DOHH2 (cell line): ENCODE data around the gene PIP4K2A.

Source experiments
- H3F3A ChIP-seq: fragments of 200-600 bp; sonication (generic), shearing (Covaris generic); 2 replicates; pipeline ENCODE4 v1.6.0; 2016; ENCODE audit warnings: antibody characterized with exemption, mild to moderate bottlenecking; ENCODE audit not compliant: control insufficient read depth, insufficient read depth
- H3K27ac ChIP-seq: fragments of 200-600 bp; sonication (generic); 2 replicates; pipeline ENCODE4 v1.5.1; 2014; ENCODE audit warnings: low read depth, mild to moderate bottlenecking, low read length, moderate library complexity
- H3K27me3 ChIP-seq: fragments of 200-600 bp; sonication (generic); 2 replicates; pipeline ENCODE4 v1.6.1; 2014; ENCODE audit warnings: mild to moderate bottlenecking, low read length, mixed read lengths; ENCODE audit not compliant: control insufficient read depth
- H3K36me3 ChIP-seq: fragments of 200-600 bp; sonication (generic); 2 replicates; pipeline ENCODE4 v1.6.1; 2014; ENCODE audit warnings: mild to moderate bottlenecking, low read length, moderate library complexity, mixed read lengths; ENCODE audit not compliant: control insufficient read depth
- H3K4me1 ChIP-seq: fragments of 200-600 bp; sonication (generic); 2 replicates; pipeline ENCODE4 v1.6.1; 2014; ENCODE audit warnings: mild to moderate bottlenecking, low read length, mixed read lengths; ENCODE audit not compliant: control insufficient read depth
- H3K4me2 ChIP-seq: fragments of 200-600 bp; sonication (generic); 2 replicates; pipeline ENCODE4 v1.6.0; 2014; ENCODE audit warnings: mild to moderate bottlenecking, low read length, moderate library complexity
- H3K4me3 ChIP-seq: fragments of 200-600 bp; sonication (generic); 2 replicates; pipeline ENCODE4 v1.5.1; 2014; ENCODE audit warnings: mild to moderate bottlenecking, low read length, mixed read lengths
- H3K79me2 ChIP-seq: fragments of 200-600 bp; sonication (generic); 2 replicates; pipeline ENCODE4 v1.6.1; 2014; ENCODE audit warnings: mild to moderate bottlenecking, low read length, mixed read lengths; ENCODE audit not compliant: control insufficient read depth
- H3K9me2 ChIP-seq: fragments of 200-600 bp; sonication (generic); replicated peaks from 2 replicates; pipeline ENCODE4 v1.6.1; 2014; ENCODE audit warnings: mild to moderate bottlenecking, low read length, mixed read lengths; ENCODE audit not compliant: control insufficient read depth
- H3K9me3 ChIP-seq: fragments of 200-600 bp; sonication (generic); 2 replicates; pipeline ENCODE4 v1.6.1; 2014; ENCODE audit warnings: antibody characterized with exemption, low read length, mixed read lengths; ENCODE audit not compliant: control insufficient read depth, insufficient read depth
- H4K20me1 ChIP-seq: fragments of 200-600 bp; sonication (generic); 2 replicates; pipeline ENCODE4 v1.6.0; 2014; ENCODE audit warnings: low read depth, mild to moderate bottlenecking, antibody characterized with exemption, low read length, moderate library complexity; ENCODE audit not compliant: control insufficient read depth, insufficient read depth
- EZH2phosphoT487 ChIP-seq: fragments of 200-600 bp; sonication (generic); IDR thresholded peaks from 2 replicates; pipeline ENCODE4 v1.6.1; 2017; ENCODE audit warnings: borderline replicate concordance, mild to moderate bottlenecking, antibody characterized with exemption, low read length, moderate library complexity, mixed read lengths
- TF ChIP-seq, protein P1 (sequence below): fragments of 200-600 bp; sonication (generic); IDR thresholded peaks from one replicate; pipeline ENCODE4 v1.5.1; 2014; ENCODE audit warnings: antibody characterized with exemption, mild to moderate bottlenecking, low read depth, low read length; ENCODE audit not compliant: poor library complexity, severe bottlenecking

PIP4K2A gene

DNA sequence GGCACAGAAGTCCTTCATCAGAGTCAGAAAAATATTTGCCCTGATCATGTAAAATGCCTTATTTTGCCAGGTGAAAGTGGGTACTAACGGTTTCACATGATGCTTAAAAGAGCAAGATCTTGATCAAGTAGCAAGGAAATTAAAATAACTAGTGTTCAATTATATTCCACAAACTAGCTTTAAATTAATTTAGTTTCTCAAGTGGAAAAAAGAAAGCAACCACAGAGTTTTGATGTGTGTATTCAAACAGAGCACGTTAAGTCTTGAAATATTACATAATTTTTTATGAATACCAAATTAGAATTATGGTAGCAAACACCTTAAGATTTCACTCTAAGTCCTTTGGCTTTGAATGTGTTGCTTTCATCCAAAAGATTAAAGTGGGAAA, 47.3 kb downstream of the PIP4K2A start:
- H3K36me3 ChIP-seq: no peaks in the 10 kb centered on the region
- H3K9me3 ChIP-seq: no peaks in the 10 kb centered on the region
- H3K27me3 ChIP-seq: no peaks in the 10 kb centered on the region
- no peak overlapping the region for H3K27ac ChIP-seq
- no peaks in the 10 kb centered on the region for H3K9me2 ChIP-seq
- peaks cover 94% of the 10 kb centered on the region for H3K79me2 ChIP-seq
- H3F3A ChIP-seq: peaks cover 4% of the 10 kb centered on the region
- H4K20me1 ChIP-seq: peaks cover 21% of the 10 kb centered on the region; the same call in 1 of the 2 replicates
- TF ChIP-seq EZH2phosphoT487: no peak
- TF ChIP-seq, protein P1, sequence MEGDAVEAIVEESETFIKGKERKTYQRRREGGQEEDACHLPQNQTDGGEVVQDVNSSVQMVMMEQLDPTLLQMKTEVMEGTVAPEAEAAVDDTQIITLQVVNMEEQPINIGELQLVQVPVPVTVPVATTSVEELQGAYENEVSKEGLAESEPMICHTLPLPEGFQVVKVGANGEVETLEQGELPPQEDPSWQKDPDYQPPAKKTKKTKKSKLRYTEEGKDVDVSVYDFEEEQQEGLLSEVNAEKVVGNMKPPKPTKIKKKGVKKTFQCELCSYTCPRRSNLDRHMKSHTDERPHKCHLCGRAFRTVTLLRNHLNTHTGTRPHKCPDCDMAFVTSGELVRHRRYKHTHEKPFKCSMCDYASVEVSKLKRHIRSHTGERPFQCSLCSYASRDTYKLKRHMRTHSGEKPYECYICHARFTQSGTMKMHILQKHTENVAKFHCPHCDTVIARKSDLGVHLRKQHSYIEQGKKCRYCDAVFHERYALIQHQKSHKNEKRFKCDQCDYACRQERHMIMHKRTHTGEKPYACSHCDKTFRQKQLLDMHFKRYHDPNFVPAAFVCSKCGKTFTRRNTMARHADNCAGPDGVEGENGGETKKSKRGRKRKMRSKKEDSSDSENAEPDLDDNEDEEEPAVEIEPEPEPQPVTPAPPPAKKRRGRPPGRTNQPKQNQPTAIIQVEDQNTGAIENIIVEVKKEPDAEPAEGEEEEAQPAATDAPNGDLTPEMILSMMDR: no peak
- peak overlapping the region; percentile 34; the same call in 1 of the 2 replicates for H3K4me2 ChIP-seq
- no peak overlapping the region for H3K4me3 ChIP-seq
- peaks cover 25% of the 10 kb centered on the region for H3K4me1 ChIP-seq

DNA sequence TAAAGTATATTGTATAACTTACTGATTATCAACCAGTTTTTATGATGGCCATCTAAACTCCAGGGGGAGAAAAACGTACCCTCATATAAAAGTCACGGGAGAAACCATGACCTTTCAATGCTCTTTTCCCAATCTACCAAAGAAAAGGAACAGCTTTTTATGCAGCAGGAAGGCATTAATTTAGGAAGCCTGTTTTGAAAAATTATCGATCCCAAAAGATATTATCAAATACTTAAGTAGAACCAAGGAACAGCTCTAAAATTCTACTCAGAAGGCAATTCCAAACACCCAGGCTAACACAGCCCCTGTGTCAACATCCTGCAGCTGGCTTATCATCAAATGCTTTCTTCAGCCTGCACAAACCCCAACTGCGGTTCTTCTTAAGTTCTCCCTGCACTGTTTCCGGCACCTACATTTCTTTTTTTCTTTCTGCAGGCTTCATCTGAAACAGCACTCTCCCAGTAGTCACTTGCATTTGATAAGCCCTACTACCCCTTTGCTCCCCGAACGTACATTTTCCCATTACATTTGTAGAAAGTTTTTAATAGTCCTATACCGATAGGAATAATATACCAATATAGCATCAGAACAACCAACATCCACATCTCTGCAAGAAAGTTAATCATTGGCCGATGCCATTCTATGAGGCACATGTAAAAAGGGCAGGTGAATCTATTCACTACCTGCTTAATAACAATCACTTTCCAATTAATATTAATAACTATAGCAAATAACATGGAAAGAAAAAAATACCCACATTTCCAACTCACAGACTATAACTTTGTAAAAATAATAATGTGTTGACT, 47.9 kb downstream of the PIP4K2A start:
- H3K4me1 ChIP-seq: peaks cover 25% of the 10 kb centered on the region
- peaks cover 4% of the 10 kb centered on the region for H3F3A ChIP-seq
- H3K79me2 ChIP-seq: peaks cover 95% of the 10 kb centered on the region
- H3K9me3 ChIP-seq: no peaks in the 10 kb centered on the region
- H3K9me2 ChIP-seq: no peaks in the 10 kb centered on the region
- H3K4me2 ChIP-seq: peak overlapping the region; percentile 34
- no peak overlapping the region for H3K4me3 ChIP-seq
- peaks cover 20% of the 10 kb centered on the region; the same call in 1 of the 2 replicates for H4K20me1 ChIP-seq
- TF ChIP-seq, protein P1: no peak
- TF ChIP-seq EZH2phosphoT487: no peak
- H3K27me3 ChIP-seq: no peaks in the 10 kb centered on the region
- no peak overlapping the region for H3K27ac ChIP-seq
- no peaks in the 10 kb centered on the region for H3K36me3 ChIP-seq

DNA sequence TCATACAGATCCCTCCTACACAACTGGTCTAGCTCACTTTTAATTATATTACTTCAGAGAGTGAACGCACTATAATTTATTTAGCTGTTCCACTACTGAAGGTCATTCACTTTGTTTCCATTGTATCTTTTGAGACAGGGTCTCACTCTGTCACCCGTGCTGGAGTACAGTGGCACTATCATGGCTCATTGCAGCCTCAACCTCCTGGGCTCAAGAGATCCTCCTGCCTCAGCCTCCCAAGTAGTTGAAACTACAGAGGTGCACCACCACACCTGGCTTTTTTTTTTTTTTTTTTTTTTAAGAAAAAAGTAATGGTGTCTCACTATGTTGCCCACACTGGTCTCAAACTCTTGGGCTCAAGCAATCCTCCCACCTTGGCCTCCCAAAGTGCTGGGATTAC, 49.0 kb downstream of the PIP4K2A start:
- Histone ChIP-seq H4K20me1 (peaks cover 20% of the 10 kb centered on the region; the same call in 1 of the 2 replicates), H3K9me3 (no peaks in the 10 kb centered on the region), H3F3A (peaks cover 4% of the 10 kb centered on the region), H3K79me2 (peaks cover 93% of the 10 kb centered on the region), H3K27me3 (no peaks in the 10 kb centered on the region), H3K9me2 (no peaks in the 10 kb centered on the region), H3K4me1 (peaks cover 25% of the 10 kb centered on the region), H3K36me3 (no peaks in the 10 kb centered on the region), H3K27ac (no peak overlapping the region), H3K4me2 (no peak overlapping the region), H3K4me3 (no peak overlapping the region)
- TF ChIP-seq EZH2phosphoT487: no peak
- TF ChIP-seq, protein P1: no peak
